CD8-positive, alpha-beta memory T cell (primary cell): ENCODE results near the gene ATG4C. TPM values are rescaled to one million over a fixed set of nuclear protein-coding genes. Genes with fewer than 3 reads are reported as not detected.

Source experiments
- CTCF ChIA-PET: fragments of 350-600 bp; sonication (Branson Sonifier 250); formaldehyde crosslinking; loops from one replicate; lab custom pipeline; 2021; ENCODE audit warnings: antibody characterized with exemption; lab: Charles Lee
- POLR2A ChIA-PET: fragments of 350-600 bp; sonication (Branson Sonifier 250); formaldehyde crosslinking; loops from one replicate; lab custom pipeline; 2021; ENCODE audit warnings: antibody characterized with exemption; lab: Charles Lee
- DNase-seq, 5 donors: peaks; one replicate each; pipeline versions ENCODE4 v3.0.0 to v3.0.0-alpha.2; 2020 to 2022; ENCODE audit warnings: mixed read lengths in 1 of 5
- H3K27ac ChIP-seq: one replicate; pipeline ENCODE4 v1.7.0; 2013; ENCODE audit warnings: low read depth, mild to moderate bottlenecking, low read length, moderate library complexity
- H3K27me3 ChIP-seq: 2 replicates; pipeline ENCODE4 v1.7.0; 2013; ENCODE audit warnings: low read length, mild to moderate bottlenecking; ENCODE audit not compliant: insufficient read depth, poor library complexity, severe bottlenecking
- H3K36me3 ChIP-seq: 2 replicates; pipeline ENCODE4 v1.7.0; 2013; ENCODE audit warnings: mild to moderate bottlenecking, low read length, moderate library complexity; ENCODE audit not compliant: insufficient read depth
- H3K4me1 ChIP-seq: 2 replicates; pipeline ENCODE4 v1.7.0; 2013; ENCODE audit warnings: mild to moderate bottlenecking, low read length, moderate library complexity; ENCODE audit not compliant: insufficient read depth
- H3K4me3 ChIP-seq: 2 replicates; pipeline ENCODE4 v1.7.0; 2013; ENCODE audit warnings: mild to moderate bottlenecking, low read length
- H3K9me3 ChIP-seq: 2 replicates; pipeline ENCODE4 v1.7.0; 2013; ENCODE audit warnings: mild to moderate bottlenecking, low read length
- H3K27ac Mint-ChIP-seq, 8 donors: one replicate each; pipeline ENCODE4 v1.8.0; 2020 to 2021; ENCODE audit warnings: mixed read lengths in 8 of 8, mild to moderate bottlenecking in 6 of 8, inconsistent platforms in 3 of 8, moderate library complexity in 3 of 8
- H3K27me3 Mint-ChIP-seq, 2 donors: one replicate each; pipeline ENCODE4 v1.8.0; 2020 to 2021; ENCODE audit warnings: mixed read lengths in 2 of 2, mild to moderate bottlenecking in 1 of 2, moderate library complexity in 1 of 2
- H3K36me3 Mint-ChIP-seq, 3 donors: one replicate each; pipeline ENCODE4 v1.8.0; 2020 to 2021; ENCODE audit warnings: mixed read lengths in 3 of 3, inconsistent platforms in 1 of 3, mild to moderate bottlenecking in 1 of 3
- H3K4me1 Mint-ChIP-seq, 3 donors: one replicate each; pipeline ENCODE4 v1.8.0; 2020 to 2021; ENCODE audit warnings: mixed read lengths in 3 of 3, inconsistent platforms in 1 of 3, mild to moderate bottlenecking in 1 of 3
- H3K4me3 Mint-ChIP-seq, 7 donors: one replicate each; pipeline ENCODE4 v1.8.0; 2020 to 2021; ENCODE audit warnings: mixed read lengths in 7 of 7, mild to moderate bottlenecking in 6 of 7, moderate library complexity in 4 of 7, inconsistent platforms in 2 of 7
- H3K9me3 Mint-ChIP-seq, 5 donors: one replicate each; pipeline ENCODE4 v1.8.0; 2020 to 2022; ENCODE audit warnings: mixed read lengths in 5 of 5, mild to moderate bottlenecking in 3 of 5, moderate library complexity in 2 of 5, inconsistent platforms in 1 of 5
- polyA plus RNA-seq: library from polyadenylated mRNA; unstranded; fragments of 300-500 nt; fragmentation: Illumina TruSeq; gene quantifications from one replicate; pipeline ENCODE4 v1.2.3, GENCODE V29; 2021
- total RNA-seq, 2 experiments: library from RNA; stranded (reverse); gene quantifications; one replicate each; pipeline ENCODE4 v1.2.3, GENCODE V29; 2021

ATG4C gene
- total and polyA plus RNA-seq, 3 experiments from 2014 or later, result 13.4 to 20.0 (median 17.7) TPM

GRCh38 chr1:62887799-62888507 lies 104.0 kb downstream of the ATG4C start:
- Histone ChIP-seq H3K36me3 (no peaks in the 10 kb centered on the region), H3K4me1 (no peaks in the 10 kb centered on the region), H3K27me3 (no peaks in the 10 kb centered on the region), H3K27ac (no peak overlapping the region), H3K4me3 (no peak overlapping the region), H3K9me3 (no peaks in the 10 kb centered on the region)
- Mint-ChIP-seq H3K27ac (no peak overlapping the region), H3K4me3 (no peak overlapping the region), H3K9me3 (peaks cover 0 to 2% (median 0%) of the 10 kb centered on the region in 5 donors), H3K4me1 (no peaks in the 10 kb centered on the region), H3K36me3 (no peaks in the 10 kb centered on the region), H3K27me3 (peaks cover 8 to 36% of the 10 kb centered on the region in 2 donors)
- ChIA-PET CTCF (no interaction called here), POLR2A (no interaction called here)
- no peak for DNase-seq

GRCh38 chr1:62891956-62892562 lies 108.1 kb downstream of the ATG4C start:
- H3K4me1 Mint-ChIP-seq, result no peaks in the 10 kb centered on the region
- CTCF ChIA-PET, result no interaction called here
- no peak overlapping the region for H3K27ac ChIP-seq

GRCh38 chr1:62897788-62898187 lies 113.9 kb downstream of the ATG4C start:
- CTCF ChIA-PET, result no interaction called here
- DNase-seq, result no peak
- peaks cover 6 to 7% of the 10 kb centered on the region in 2 donors for H3K27me3 Mint-ChIP-seq
- H3K4me3 Mint-ChIP-seq, result no peak overlapping the region
- POLR2A ChIA-PET, result no interaction called here
- H3K27ac Mint-ChIP-seq, result no peak overlapping the region
- H3K4me3 ChIP-seq, result no peak overlapping the region
- no peaks in the 10 kb centered on the region for H3K36me3 ChIP-seq
- H3K4me1 Mint-ChIP-seq, result no peaks in the 10 kb centered on the region
- no peak overlapping the region for H3K27ac ChIP-seq
- H3K36me3 Mint-ChIP-seq, result no peaks in the 10 kb centered on the region
- no peaks in the 10 kb centered on the region for H3K9me3 ChIP-seq
- H3K27me3 ChIP-seq, result no peaks in the 10 kb centered on the region
- no peaks in the 10 kb centered on the region for H3K4me1 ChIP-seq
- no peaks in the 10 kb centered on the region for H3K9me3 Mint-ChIP-seq

More at GRCh38 chr1:62891956-62892562, 108.1 kb downstream of the ATG4C start:
- Histone ChIP-seq H3K27me3 (no peaks in the 10 kb centered on the region), H3K9me3 (no peaks in the 10 kb centered on the region), H3K4me1 (no peaks in the 10 kb centered on the region), H3K36me3 (no peaks in the 10 kb centered on the region), H3K4me3 (no peak overlapping the region)
- Mint-ChIP-seq H3K27me3 (peaks cover 9 to 22% of the 10 kb centered on the region in 2 donors), H3K27ac (no peak overlapping the region), H3K4me3 (no peak overlapping the region), H3K9me3 (no peaks in the 10 kb centered on the region), H3K36me3 (no peaks in the 10 kb centered on the region)
- POLR2A ChIA-PET, result no interaction called here
- DNase-seq, result no peak

- ChIA-PET CTCF (no interaction called here), POLR2A (no interaction called here)
- H3K4me1 Mint-ChIP-seq, result no peaks in the 10 kb centered on the region
- no peaks in the 10 kb centered on the region for H3K27me3 ChIP-seq
- no peak overlapping the region for H3K27ac ChIP-seq
- H3K36me3 ChIP-seq, result no peaks in the 10 kb centered on the region
- no peak for DNase-seq
- H3K27ac Mint-ChIP-seq, result no peak overlapping the region
- H3K9me3 Mint-ChIP-seq, result no peaks in the 10 kb centered on the region
- no peaks in the 10 kb centered on the region for H3K36me3 Mint-ChIP-seq
- H3K4me1 ChIP-seq, result no peaks in the 10 kb centered on the region
- peaks cover 1 to 5% of the 10 kb centered on the region in 2 donors for H3K27me3 Mint-ChIP-seq
- no peak overlapping the region for H3K4me3 Mint-ChIP-seq
- no peak overlapping the region for H3K4me3 ChIP-seq
- no peaks in the 10 kb centered on the region for H3K9me3 ChIP-seq
These were observed 116.6 kb downstream of the ATG4C start for GRCh38 chr1:62900566-62900965.

GRCh38 chr1:62901650-62902049 lies 117.7 kb downstream of the ATG4C start:
- ChIA-PET CTCF (no interaction called here), POLR2A (no interaction called here)
- no peak for DNase-seq
- no peaks in the 10 kb centered on the region for H3K36me3 Mint-ChIP-seq
- H3K36me3 ChIP-seq, result no peaks in the 10 kb centered on the region
- no peak overlapping the region for H3K27ac ChIP-seq
- H3K9me3 ChIP-seq, result no peaks in the 10 kb centered on the region
- H3K4me1 ChIP-seq, result no peaks in the 10 kb centered on the region
- H3K27ac Mint-ChIP-seq, result no peak overlapping the region
- H3K9me3 Mint-ChIP-seq, result no peaks in the 10 kb centered on the region
- H3K4me3 ChIP-seq, result no peak overlapping the region
- no peaks in the 10 kb centered on the region for H3K27me3 ChIP-seq
- H3K4me3 Mint-ChIP-seq, result no peak overlapping the region
- no peaks in the 10 kb centered on the region for H3K4me1 Mint-ChIP-seq
- H3K27me3 Mint-ChIP-seq, result peaks cover 0 to 5% of the 10 kb centered on the region in 2 donors

- no peaks in the 10 kb centered on the region for H3K27me3 ChIP-seq
- ChIA-PET CTCF (no interaction called here), POLR2A (no interaction called here)
- Mint-ChIP-seq H3K9me3 (no peaks in the 10 kb centered on the region), H3K4me3 (no peak overlapping the region), H3K36me3 (no peaks in the 10 kb centered on the region), H3K27me3 (peaks cover 0 to 3% of the 10 kb centered on the region in 2 donors), H3K4me1 (peaks cover 0 to 5% (median 3%) of the 10 kb centered on the region in 3 donors), H3K27ac (no peak overlapping the region)
- no peaks in the 10 kb centered on the region for H3K4me1 ChIP-seq
- no peak for DNase-seq
- no peaks in the 10 kb centered on the region for H3K9me3 ChIP-seq
- H3K4me3 ChIP-seq, result no peak overlapping the region
- H3K27ac ChIP-seq, result no peak overlapping the region
- no peaks in the 10 kb centered on the region for H3K36me3 ChIP-seq
These were observed 119.6 kb downstream of the ATG4C start for GRCh38 chr1:62903522-62903921.

GRCh38 chr1:62903982-62904855 lies 120.3 kb downstream of the ATG4C start:
- Mint-ChIP-seq H3K4me1 (peaks cover 0 to 6% (median 3%) of the 10 kb centered on the region in 3 donors), H3K27ac (no peak overlapping the region), H3K9me3 (no peaks in the 10 kb centered on the region), H3K36me3 (no peaks in the 10 kb centered on the region), H3K27me3 (peaks cover 0 to 3% of the 10 kb centered on the region in 2 donors), H3K4me3 (no peak overlapping the region)
- no peak for DNase-seq
- Histone ChIP-seq H3K36me3 (no peaks in the 10 kb centered on the region), H3K4me3 (no peak overlapping the region), H3K27ac (no peak overlapping the region), H3K4me1 (no peaks in the 10 kb centered on the region), H3K27me3 (no peaks in the 10 kb centered on the region), H3K9me3 (no peaks in the 10 kb centered on the region)
- CTCF ChIA-PET, result no interaction called here
- POLR2A ChIA-PET, result no interaction called here

- no peak overlapping the region for H3K4me3 Mint-ChIP-seq
- ChIA-PET CTCF (no interaction called here), POLR2A (no interaction called here)
- H3K36me3 Mint-ChIP-seq, result no peaks in the 10 kb centered on the region
- Histone ChIP-seq H3K4me1 (no peaks in the 10 kb centered on the region), H3K4me3 (no peak overlapping the region), H3K27me3 (no peaks in the 10 kb centered on the region), H3K27ac (no peak overlapping the region), H3K36me3 (no peaks in the 10 kb centered on the region), H3K9me3 (no peaks in the 10 kb centered on the region)
- peaks cover 0 to 3% of the 10 kb centered on the region in 2 donors for H3K27me3 Mint-ChIP-seq
- no peak for DNase-seq
- peaks cover 0 to 6% (median 3%) of the 10 kb centered on the region in 3 donors for H3K4me1 Mint-ChIP-seq
- no peak overlapping the region for H3K27ac Mint-ChIP-seq
- H3K9me3 Mint-ChIP-seq, result no peaks in the 10 kb centered on the region
These were observed 120.9 kb downstream of the ATG4C start for GRCh38 chr1:62904856-62905225.
